Activated naive CD4-positive, alpha-beta T cell treated with anti-CD3 and anti-CD28 coated beads, Interleukin-2, amount 10 ng/mL, durations not matched to agents 7 days and 5 days (primary cell): ENCODE measurements around the gene SHOC2.

Experiments used
- CTCF ChIA-PET: fragments of 350-600 bp; sonication (Branson Sonifier 250); formaldehyde crosslinking; loops from one replicate; lab custom pipeline; 2021; ENCODE audit warnings: antibody characterized with exemption; lab: Charles Lee
- DNase-seq: peaks from one replicate; pipeline ENCODE4 v3.0.0-alpha.2; 2020
- H3K27ac Mint-ChIP-seq: one replicate; pipeline ENCODE4 v1.8.0; 2021; ENCODE audit warnings: mild to moderate bottlenecking, moderate library complexity, mixed read lengths
- H3K27me3 Mint-ChIP-seq: one replicate; pipeline ENCODE4 v1.8.0; 2021; ENCODE audit warnings: mild to moderate bottlenecking, mixed read lengths
- H3K36me3 Mint-ChIP-seq: one replicate; pipeline ENCODE4 v1.8.0; 2021; ENCODE audit warnings: mixed read lengths
- H3K4me1 Mint-ChIP-seq: one replicate; pipeline ENCODE4 v1.8.0; 2021; ENCODE audit warnings: mixed read lengths
- H3K4me3 Mint-ChIP-seq: one replicate; pipeline ENCODE4 v1.8.0; 2021; ENCODE audit warnings: mild to moderate bottlenecking, moderate library complexity, mixed read lengths
- H3K9me3 Mint-ChIP-seq: one replicate; pipeline ENCODE4 v1.8.0; 2021; ENCODE audit warnings: mixed read lengths

The SHOC2 gene

GRCh38 chr10:110944792-110945396 is 25.5 kb downstream of the SHOC2 start:
- Mint-ChIP-seq H3K36me3 (peaks cover 39% of the 10 kb centered on the region), H3K27ac (no peak overlapping the region), H3K9me3 (peaks cover 6% of the 10 kb centered on the region), H3K4me3 (no peak overlapping the region), H3K27me3 (no peaks in the 10 kb centered on the region), H3K4me1 (peaks cover 3% of the 10 kb centered on the region)
- DNase-seq: no peak
- CTCF ChIA-PET: interaction anchor here (1.0 kb wide), 1 partner anchor 333 kb away, joined by 3 read pairs; no protein-coding TSS in a partner anchor

GRCh38 chr10:110946496-110946895 is 27.1 kb downstream of the SHOC2 start:
- peaks cover 3% of the 10 kb centered on the region for H3K4me1 Mint-ChIP-seq
- peaks cover 33% of the 10 kb centered on the region for H3K36me3 Mint-ChIP-seq
- no peak overlapping the region for H3K27ac Mint-ChIP-seq
- CTCF ChIA-PET: no interaction called here
- no peak for DNase-seq
- peaks cover 6% of the 10 kb centered on the region for H3K9me3 Mint-ChIP-seq
- no peaks in the 10 kb centered on the region for H3K27me3 Mint-ChIP-seq
- H3K4me3 Mint-ChIP-seq: no peak overlapping the region

- no peak for DNase-seq
- H3K9me3 Mint-ChIP-seq: peaks cover 6% of the 10 kb centered on the region
- H3K27ac Mint-ChIP-seq: no peak overlapping the region
- H3K4me3 Mint-ChIP-seq: no peak overlapping the region
- CTCF ChIA-PET: no interaction called here
- no peaks in the 10 kb centered on the region for H3K27me3 Mint-ChIP-seq
- H3K36me3 Mint-ChIP-seq: peaks cover 36% of the 10 kb centered on the region
- H3K4me1 Mint-ChIP-seq: peaks cover 3% of the 10 kb centered on the region
Measured at GRCh38 chr10:110947061-110947595, 27.7 kb downstream of the SHOC2 start.

- Mint-ChIP-seq H3K4me3 (no peak overlapping the region), H3K4me1 (peaks cover 3% of the 10 kb centered on the region), H3K27me3 (no peaks in the 10 kb centered on the region), H3K36me3 (peaks cover 27% of the 10 kb centered on the region), H3K27ac (no peak overlapping the region), H3K9me3 (peaks cover 4% of the 10 kb centered on the region)
- CTCF ChIA-PET: no interaction called here
- no peak for DNase-seq
Measured at GRCh38 chr10:110951381-110951780, 32.0 kb downstream of the SHOC2 start.

GRCh38 chr10:110957606-110958005 is 38.2 kb downstream of the SHOC2 start:
- Mint-ChIP-seq H3K9me3 (peaks cover 2% of the 10 kb centered on the region), H3K4me3 (no peak overlapping the region), H3K4me1 (no peaks in the 10 kb centered on the region), H3K36me3 (peaks cover 15% of the 10 kb centered on the region), H3K27ac (no peak overlapping the region), H3K27me3 (no peaks in the 10 kb centered on the region)
- DNase-seq: no peak
- CTCF ChIA-PET: no interaction called here

GRCh38 chr10:110959379-110960332 is 40.3 kb downstream of the SHOC2 start:
- Mint-ChIP-seq H3K4me1 (no peaks in the 10 kb centered on the region), H3K27ac (no peak overlapping the region), H3K27me3 (no peaks in the 10 kb centered on the region), H3K36me3 (peaks cover 12% of the 10 kb centered on the region), H3K9me3 (no peaks in the 10 kb centered on the region), H3K4me3 (no peak overlapping the region)
- DNase-seq: no peak
- CTCF ChIA-PET: no interaction called here

- Mint-ChIP-seq H3K27ac (no peak overlapping the region), H3K4me1 (no peaks in the 10 kb centered on the region), H3K9me3 (no peaks in the 10 kb centered on the region), H3K27me3 (no peaks in the 10 kb centered on the region), H3K4me3 (no peak overlapping the region), H3K36me3 (peaks cover 8% of the 10 kb centered on the region)
- CTCF ChIA-PET: no interaction called here
- no peak for DNase-seq
Measured at GRCh38 chr10:110960333-110960712, 40.9 kb downstream of the SHOC2 start.

GRCh38 chr10:110962443-110962842 is 43.0 kb downstream of the SHOC2 start:
- DNase-seq: no peak
- Mint-ChIP-seq H3K4me3 (no peak overlapping the region), H3K4me1 (no peaks in the 10 kb centered on the region)

GRCh38 chr10:110963162-110963561 is 43.8 kb downstream of the SHOC2 start:
- Mint-ChIP-seq H3K9me3 (no peaks in the 10 kb centered on the region), H3K27me3 (no peaks in the 10 kb centered on the region), H3K4me3 (no peak overlapping the region), H3K4me1 (no peaks in the 10 kb centered on the region), H3K36me3 (peaks cover 11% of the 10 kb centered on the region), H3K27ac (no peak overlapping the region)
- no peak for DNase-seq
- CTCF ChIA-PET: no interaction called here

More at GRCh38 chr10:110962443-110962842, 43.0 kb downstream of the SHOC2 start:
- Mint-ChIP-seq H3K9me3 (no peaks in the 10 kb centered on the region), H3K27me3 (no peaks in the 10 kb centered on the region), H3K36me3 (peaks cover 7% of the 10 kb centered on the region), H3K27ac (no peak overlapping the region)
- CTCF ChIA-PET: no interaction called here

- no peak overlapping the region for H3K27ac Mint-ChIP-seq
- DNase-seq: no peak
- H3K4me3 Mint-ChIP-seq: no peak overlapping the region
- H3K4me1 Mint-ChIP-seq: no peaks in the 10 kb centered on the region
- CTCF ChIA-PET: no interaction called here
- peaks cover 11% of the 10 kb centered on the region for H3K36me3 Mint-ChIP-seq
- H3K27me3 Mint-ChIP-seq: no peaks in the 10 kb centered on the region
- H3K9me3 Mint-ChIP-seq: no peaks in the 10 kb centered on the region
Measured at GRCh38 chr10:110964681-110965080, 45.3 kb downstream of the SHOC2 start.

GRCh38 chr10:110965216-110965615 is 45.8 kb downstream of the SHOC2 start:
- no peak for DNase-seq
- CTCF ChIA-PET: no interaction called here
- H3K27ac Mint-ChIP-seq: no peak overlapping the region
- no peaks in the 10 kb centered on the region for H3K4me1 Mint-ChIP-seq
- H3K27me3 Mint-ChIP-seq: no peaks in the 10 kb centered on the region
- H3K4me3 Mint-ChIP-seq: no peak overlapping the region
- H3K36me3 Mint-ChIP-seq: peaks cover 14% of the 10 kb centered on the region
- no peaks in the 10 kb centered on the region for H3K9me3 Mint-ChIP-seq

GRCh38 chr10:110966146-110966545 is 46.7 kb downstream of the SHOC2 start:
- H3K36me3 Mint-ChIP-seq: peaks cover 18% of the 10 kb centered on the region
- CTCF ChIA-PET: no interaction called here
- no peak overlapping the region for H3K27ac Mint-ChIP-seq
- H3K4me1 Mint-ChIP-seq: peaks cover 2% of the 10 kb centered on the region
- no peak overlapping the region for H3K4me3 Mint-ChIP-seq
- no peaks in the 10 kb centered on the region for H3K27me3 Mint-ChIP-seq
- no peak for DNase-seq
- H3K9me3 Mint-ChIP-seq: no peaks in the 10 kb centered on the region

- Mint-ChIP-seq H3K4me3 (no peak overlapping the region), H3K9me3 (no peaks in the 10 kb centered on the region), H3K4me1 (peaks cover 2% of the 10 kb centered on the region), H3K27ac (no peak overlapping the region), H3K36me3 (peaks cover 18% of the 10 kb centered on the region), H3K27me3 (no peaks in the 10 kb centered on the region)
- DNase-seq: no peak
- CTCF ChIA-PET: no interaction called here
Measured at GRCh38 chr10:110967009-110967630, 47.7 kb downstream of the SHOC2 start.

GRCh38 chr10:110967645-110968044 is 48.2 kb downstream of the SHOC2 start:
- Mint-ChIP-seq H3K9me3 (no peaks in the 10 kb centered on the region), H3K27me3 (no peaks in the 10 kb centered on the region), H3K4me1 (peaks cover 2% of the 10 kb centered on the region), H3K27ac (no peak overlapping the region), H3K4me3 (no peak overlapping the region), H3K36me3 (peaks cover 21% of the 10 kb centered on the region)
- CTCF ChIA-PET: interaction anchor here (1.3 kb wide), 1 partner anchor 11 kb away, joined by 3 read pairs; no protein-coding TSS in a partner anchor
- no peak for DNase-seq
